ENCODE results near the gene NDC1.
"Not testable (repeated sequence)": the region's sequence is repeated elsewhere in the genome, so short reads cannot be mapped to it uniquely, and the experiment has no call there.

The NDC1 gene

GRCh38 chr1:53825306-53825705 lies 12.8 kb downstream of the NDC1 start:
- peaks cover 14% of the 10 kb centered on the region; the same call in 1 of the 2 replicates for H3K36me3 ChIP-seq (ENCODE audit: control insufficient read depth, insufficient read depth, low read length)
- no CpG with 5 or more reads among the region's 6 CpGs for WGBS (ENCODE audit: insufficient coverage, insufficient read length)

GRCh38 chr1:53822931-53823330 lies 15.2 kb downstream of the NDC1 start:
- Histone ChIP-seq H3K4me1 (ENCODE audit: control insufficient read depth, insufficient read depth, low read length) (no peaks in the 10 kb centered on the region), H3K36me3 (ENCODE audit: control insufficient read depth, insufficient read depth, low read length) (peaks cover 12% of the 10 kb centered on the region; the same call in 1 of the 2 replicates), H3K9me3 (ENCODE audit: control insufficient read depth, insufficient read depth, low read length) (no peaks in the 10 kb centered on the region), H3K27ac (ENCODE audit: low read length) (no peak overlapping the region), H3K27me3 (ENCODE audit: control insufficient read depth, insufficient read depth, low read length) (no peaks in the 10 kb centered on the region), H3K4me3 (ENCODE audit: low read length) (no peak overlapping the region)
- no CpG with 5 or more reads among the region's 3 CpGs for WGBS (ENCODE audit: insufficient coverage, insufficient read length)
- no peak for DNase-seq (ENCODE audit: low read depth, low spot score)

More at GRCh38 chr1:53825306-53825705, 12.8 kb downstream of the NDC1 start:
- Histone ChIP-seq H3K27ac (ENCODE audit: low read length) (no peak overlapping the region), H3K9me3 (ENCODE audit: control insufficient read depth, insufficient read depth, low read length) (no peaks in the 10 kb centered on the region), H3K4me1 (ENCODE audit: control insufficient read depth, insufficient read depth, low read length) (no peaks in the 10 kb centered on the region), H3K4me3 (ENCODE audit: low read length) (no peak overlapping the region), H3K27me3 (ENCODE audit: control insufficient read depth, insufficient read depth, low read length) (no peaks in the 10 kb centered on the region)
- DNase-seq (ENCODE audit: low read depth, low spot score), result no peak

GRCh38 chr1:53821380-53821779 lies 16.7 kb downstream of the NDC1 start:
- no CpG with 5 or more reads among the region's 5 CpGs for WGBS (ENCODE audit: insufficient coverage, insufficient read length)
- peaks cover 12% of the 10 kb centered on the region; the same call in 1 of the 2 replicates for H3K36me3 ChIP-seq (ENCODE audit: control insufficient read depth, insufficient read depth, low read length)
- no peak overlapping the region for H3K4me3 ChIP-seq (ENCODE audit: low read length)
- no peaks in the 10 kb centered on the region for H3K9me3 ChIP-seq (ENCODE audit: control insufficient read depth, insufficient read depth, low read length)
- H3K27me3 ChIP-seq (ENCODE audit: control insufficient read depth, insufficient read depth, low read length), result no peaks in the 10 kb centered on the region
- no peak overlapping the region for H3K27ac ChIP-seq (ENCODE audit: low read length)
- no peak for DNase-seq (ENCODE audit: low read depth, low spot score)
- no peaks in the 10 kb centered on the region for H3K4me1 ChIP-seq (ENCODE audit: control insufficient read depth, insufficient read depth, low read length)

- Histone ChIP-seq H3K9me3 (ENCODE audit: control insufficient read depth, insufficient read depth, low read length) (no peaks in the 10 kb centered on the region), H3K4me1 (ENCODE audit: control insufficient read depth, insufficient read depth, low read length) (no peaks in the 10 kb centered on the region), H3K36me3 (ENCODE audit: control insufficient read depth, insufficient read depth, low read length) (peaks cover 4% of the 10 kb centered on the region; the same call in 1 of the 2 replicates), H3K27ac (ENCODE audit: low read length) (no peak overlapping the region), H3K4me3 (ENCODE audit: low read length) (no peak overlapping the region), H3K27me3 (ENCODE audit: control insufficient read depth, insufficient read depth, low read length) (no peaks in the 10 kb centered on the region)
- DNase-seq (ENCODE audit: low read depth, low spot score), result no peak
These were observed 18.7 kb downstream of the NDC1 start for GRCh38 chr1:53819387-53819786.

GRCh38 chr1:53816584-53816983 lies 21.5 kb downstream of the NDC1 start:
- not testable (repeated sequence) for H3K4me1 ChIP-seq (ENCODE audit: control insufficient read depth, insufficient read depth, low read length); H3K27ac ChIP-seq (ENCODE audit: low read length); H3K27me3 ChIP-seq (ENCODE audit: control insufficient read depth, insufficient read depth, low read length); DNase-seq (ENCODE audit: low read depth, low spot score); H3K36me3 ChIP-seq (ENCODE audit: control insufficient read depth, insufficient read depth, low read length); H3K9me3 ChIP-seq (ENCODE audit: control insufficient read depth, insufficient read depth, low read length); H3K4me3 ChIP-seq (ENCODE audit: low read length)
- no CpG with 5 or more reads among the region's 1 CpG for WGBS (ENCODE audit: insufficient coverage, insufficient read length)

- not testable (repeated sequence) for H3K36me3 ChIP-seq (ENCODE audit: control insufficient read depth, insufficient read depth, low read length); H3K4me3 ChIP-seq (ENCODE audit: low read length); H3K9me3 ChIP-seq (ENCODE audit: control insufficient read depth, insufficient read depth, low read length); H3K27ac ChIP-seq (ENCODE audit: low read length); DNase-seq (ENCODE audit: low read depth, low spot score); H3K27me3 ChIP-seq (ENCODE audit: control insufficient read depth, insufficient read depth, low read length); H3K4me1 ChIP-seq (ENCODE audit: control insufficient read depth, insufficient read depth, low read length)
- WGBS (ENCODE audit: insufficient coverage, insufficient read length), result no CpG with 5 or more reads among the region's 1 CpG
These were observed 22.6 kb downstream of the NDC1 start for GRCh38 chr1:53815484-53815883.

GRCh38 chr1:53811414-53811851 lies 26.7 kb downstream of the NDC1 start:
- peak; percentile 31 for DNase-seq (ENCODE audit: low read depth, low spot score)
- no peaks in the 10 kb centered on the region for H3K9me3 ChIP-seq (ENCODE audit: control insufficient read depth, insufficient read depth, low read length)
- H3K27ac ChIP-seq (ENCODE audit: low read length), result no peak overlapping the region
- peaks cover 2% of the 10 kb centered on the region; the same call in 1 of the 2 replicates for H3K4me1 ChIP-seq (ENCODE audit: control insufficient read depth, insufficient read depth, low read length)
- no peaks in the 10 kb centered on the region; the same call in 1 of the 2 replicates for H3K36me3 ChIP-seq (ENCODE audit: control insufficient read depth, insufficient read depth, low read length)
- no CpG with 5 or more reads among the region's 4 CpGs for WGBS (ENCODE audit: insufficient coverage, insufficient read length)
- H3K27me3 ChIP-seq (ENCODE audit: control insufficient read depth, insufficient read depth, low read length), result no peaks in the 10 kb centered on the region
- no peak overlapping the region for H3K4me3 ChIP-seq (ENCODE audit: low read length)

GRCh38 chr1:53810497-53810896 lies 27.6 kb downstream of the NDC1 start:
- no CpG with 5 or more reads among the region's 2 CpGs for WGBS (ENCODE audit: insufficient coverage, insufficient read length)
- no peak for DNase-seq (ENCODE audit: low read depth, low spot score)
- Histone ChIP-seq H3K9me3 (ENCODE audit: control insufficient read depth, insufficient read depth, low read length) (no peaks in the 10 kb centered on the region), H3K27ac (ENCODE audit: low read length) (no peak overlapping the region), H3K4me3 (ENCODE audit: low read length) (no peak overlapping the region), H3K4me1 (ENCODE audit: control insufficient read depth, insufficient read depth, low read length) (peaks cover 2% of the 10 kb centered on the region; the same call in 1 of the 2 replicates), H3K36me3 (ENCODE audit: control insufficient read depth, insufficient read depth, low read length) (no peaks in the 10 kb centered on the region; the same call in 1 of the 2 replicates), H3K27me3 (ENCODE audit: control insufficient read depth, insufficient read depth, low read length) (no peaks in the 10 kb centered on the region)

GRCh38 chr1:53810007-53810406 lies 28.1 kb downstream of the NDC1 start:
- no peak overlapping the region for H3K4me3 ChIP-seq (ENCODE audit: low read length)
- no peaks in the 10 kb centered on the region for H3K27me3 ChIP-seq (ENCODE audit: control insufficient read depth, insufficient read depth, low read length)
- no peaks in the 10 kb centered on the region for H3K9me3 ChIP-seq (ENCODE audit: control insufficient read depth, insufficient read depth, low read length)
- DNase-seq (ENCODE audit: low read depth, low spot score), result no peak
- peaks cover 2% of the 10 kb centered on the region; the same call in 1 of the 2 replicates for H3K4me1 ChIP-seq (ENCODE audit: control insufficient read depth, insufficient read depth, low read length)
- H3K36me3 ChIP-seq (ENCODE audit: control insufficient read depth, insufficient read depth, low read length), result no peaks in the 10 kb centered on the region; the same call in 1 of the 2 replicates
- no CpG with 5 or more reads among the region's 5 CpGs for WGBS (ENCODE audit: insufficient coverage, insufficient read length)
- no peak overlapping the region for H3K27ac ChIP-seq (ENCODE audit: low read length)

GRCh38 chr1:53807916-53808315 lies 30.2 kb downstream of the NDC1 start:
- Histone ChIP-seq H3K27me3 (ENCODE audit: control insufficient read depth, insufficient read depth, low read length) (no peaks in the 10 kb centered on the region), H3K4me1 (ENCODE audit: control insufficient read depth, insufficient read depth, low read length) (peaks cover 2% of the 10 kb centered on the region; the same call in 1 of the 2 replicates), H3K9me3 (ENCODE audit: control insufficient read depth, insufficient read depth, low read length) (no peaks in the 10 kb centered on the region), H3K4me3 (ENCODE audit: low read length) (no peak overlapping the region), H3K36me3 (ENCODE audit: control insufficient read depth, insufficient read depth, low read length) (no peaks in the 10 kb centered on the region; the same call in 1 of the 2 replicates), H3K27ac (ENCODE audit: low read length) (no peak overlapping the region)
- WGBS (ENCODE audit: insufficient coverage, insufficient read length), result no CpG with 5 or more reads among the region's 5 CpGs
- no peak for DNase-seq (ENCODE audit: low read depth, low spot score)

GRCh38 chr1:53804791-53805505 lies 33.1 kb downstream of the NDC1 start:
- no peaks in the 10 kb centered on the region for H3K27me3 ChIP-seq (ENCODE audit: control insufficient read depth, insufficient read depth, low read length)
- no peak for DNase-seq (ENCODE audit: low read depth, low spot score)
- H3K27ac ChIP-seq (ENCODE audit: low read length), result no peak overlapping the region
- H3K4me3 ChIP-seq (ENCODE audit: low read length), result no peak overlapping the region
- H3K4me1 ChIP-seq (ENCODE audit: control insufficient read depth, insufficient read depth, low read length), result no peaks in the 10 kb centered on the region
- WGBS (ENCODE audit: insufficient coverage, insufficient read length), result no CpG with 5 or more reads among the region's 3 CpGs
- H3K9me3 ChIP-seq (ENCODE audit: control insufficient read depth, insufficient read depth, low read length), result no peaks in the 10 kb centered on the region
- peaks cover 2% of the 10 kb centered on the region; the same call in 1 of the 2 replicates for H3K36me3 ChIP-seq (ENCODE audit: control insufficient read depth, insufficient read depth, low read length)

All from iPS DF 6.9 (cell line).